Sigmoid colon (tissue), 4 donors: Measurements from ENCODE around the gene GRAMD4.

Experiments
- EP300 ChIP-seq, 4 donors: sonication (generic); formaldehyde crosslinking; IDR thresholded peaks; one replicate each; pipeline ENCODE4 v1.6.1; 2017; ENCODE audit warnings: antibody characterized with exemption in 4 of 4
- TF ChIP-seq, protein P1 (sequence below), 4 experiments: fragments of 450-650 bp in 3 of 4; fragments of 200-600 bp in 1 of 4; IDR thresholded peaks; one replicate each; pipeline ENCODE4 v1.5.1; 2016 to 2019; ENCODE audit warnings: antibody characterized with exemption in 4 of 4, mild to moderate bottlenecking in 3 of 4, moderate library complexity in 2 of 4

GRCh38 chr22:46660604-46661201, 40.5 kb downstream of the GRAMD4 start:
- TF ChIP-seq, protein P1, sequence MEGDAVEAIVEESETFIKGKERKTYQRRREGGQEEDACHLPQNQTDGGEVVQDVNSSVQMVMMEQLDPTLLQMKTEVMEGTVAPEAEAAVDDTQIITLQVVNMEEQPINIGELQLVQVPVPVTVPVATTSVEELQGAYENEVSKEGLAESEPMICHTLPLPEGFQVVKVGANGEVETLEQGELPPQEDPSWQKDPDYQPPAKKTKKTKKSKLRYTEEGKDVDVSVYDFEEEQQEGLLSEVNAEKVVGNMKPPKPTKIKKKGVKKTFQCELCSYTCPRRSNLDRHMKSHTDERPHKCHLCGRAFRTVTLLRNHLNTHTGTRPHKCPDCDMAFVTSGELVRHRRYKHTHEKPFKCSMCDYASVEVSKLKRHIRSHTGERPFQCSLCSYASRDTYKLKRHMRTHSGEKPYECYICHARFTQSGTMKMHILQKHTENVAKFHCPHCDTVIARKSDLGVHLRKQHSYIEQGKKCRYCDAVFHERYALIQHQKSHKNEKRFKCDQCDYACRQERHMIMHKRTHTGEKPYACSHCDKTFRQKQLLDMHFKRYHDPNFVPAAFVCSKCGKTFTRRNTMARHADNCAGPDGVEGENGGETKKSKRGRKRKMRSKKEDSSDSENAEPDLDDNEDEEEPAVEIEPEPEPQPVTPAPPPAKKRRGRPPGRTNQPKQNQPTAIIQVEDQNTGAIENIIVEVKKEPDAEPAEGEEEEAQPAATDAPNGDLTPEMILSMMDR (IDR thresholded peaks at IDR 0.05) = no peak
- no peak for TF ChIP-seq EP300 (IDR thresholded peaks at IDR 0.05)
